ENCODE data around the gene CDH15.
"Not testable (repeated sequence)": the region's sequence is repeated elsewhere in the genome, so short reads cannot be mapped to it uniquely, and the experiment has no call there.

The CDH15 gene

GRCh38 chr16:89155851-89156739, 15.5 kb upstream of the CDH15 start:
- no peak for DNase-seq (ENCODE audit: low read depth in 2 of 3, low spot score in 1 of 3)

GRCh38 chr16:89156740-89157645, 14.6 kb upstream of the CDH15 start:
- DNase-seq (ENCODE audit: low read depth in 2 of 3, low spot score in 1 of 3), result no peak

GRCh38 chr16:89157778-89158177, 13.8 kb upstream of the CDH15 start:
- no peak for DNase-seq (ENCODE audit: low read depth in 2 of 3, low spot score in 1 of 3)

- DNase-seq (ENCODE audit: low read depth in 2 of 3, low spot score in 1 of 3), result no peak
Measured at GRCh38 chr16:89159066-89159849, 12.3 kb upstream of the CDH15 start.

- DNase-seq (ENCODE audit: low read depth in 2 of 3, low spot score in 1 of 3), result no peak
Measured at GRCh38 chr16:89159850-89160354, 11.6 kb upstream of the CDH15 start.

DNA sequence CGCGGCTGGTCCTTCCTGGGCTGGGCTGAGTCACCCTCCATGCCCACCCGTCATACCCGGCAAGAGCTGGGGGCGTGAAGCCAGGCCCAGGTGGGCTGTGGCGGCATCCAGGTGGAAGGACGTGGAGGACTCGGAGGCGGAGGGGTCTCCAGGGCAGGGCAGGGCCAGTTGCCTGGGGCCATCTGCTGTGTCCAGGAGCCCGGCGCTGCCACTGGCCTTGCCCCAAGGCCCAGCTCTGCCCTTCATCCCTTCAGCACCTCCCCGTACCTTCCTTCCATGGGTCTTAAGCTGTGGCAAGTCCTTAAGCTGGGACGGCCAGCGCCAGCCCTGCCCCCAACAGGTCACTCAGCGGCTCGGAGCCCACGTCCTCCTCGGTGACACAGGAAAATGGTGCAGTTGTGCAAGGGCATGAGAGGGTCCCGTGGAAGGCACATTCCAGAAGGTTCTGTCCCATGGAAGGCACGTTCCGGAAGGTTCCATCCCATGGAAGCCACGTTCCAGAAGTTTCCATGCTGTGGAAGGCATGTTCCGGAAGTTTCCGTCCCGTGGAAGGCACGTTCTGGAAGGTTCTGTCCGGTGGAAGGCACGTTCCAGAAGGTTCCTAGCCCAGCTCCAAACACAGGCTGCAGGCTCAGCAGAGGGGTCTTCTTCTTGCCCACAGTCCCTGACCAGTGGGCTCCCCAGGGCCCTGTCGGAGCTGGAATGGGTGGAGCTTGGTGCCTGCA, 10.4 kb upstream of the CDH15 start:
- no peak for DNase-seq (ENCODE audit: low read depth in 2 of 3, low spot score in 1 of 3)

DNA sequence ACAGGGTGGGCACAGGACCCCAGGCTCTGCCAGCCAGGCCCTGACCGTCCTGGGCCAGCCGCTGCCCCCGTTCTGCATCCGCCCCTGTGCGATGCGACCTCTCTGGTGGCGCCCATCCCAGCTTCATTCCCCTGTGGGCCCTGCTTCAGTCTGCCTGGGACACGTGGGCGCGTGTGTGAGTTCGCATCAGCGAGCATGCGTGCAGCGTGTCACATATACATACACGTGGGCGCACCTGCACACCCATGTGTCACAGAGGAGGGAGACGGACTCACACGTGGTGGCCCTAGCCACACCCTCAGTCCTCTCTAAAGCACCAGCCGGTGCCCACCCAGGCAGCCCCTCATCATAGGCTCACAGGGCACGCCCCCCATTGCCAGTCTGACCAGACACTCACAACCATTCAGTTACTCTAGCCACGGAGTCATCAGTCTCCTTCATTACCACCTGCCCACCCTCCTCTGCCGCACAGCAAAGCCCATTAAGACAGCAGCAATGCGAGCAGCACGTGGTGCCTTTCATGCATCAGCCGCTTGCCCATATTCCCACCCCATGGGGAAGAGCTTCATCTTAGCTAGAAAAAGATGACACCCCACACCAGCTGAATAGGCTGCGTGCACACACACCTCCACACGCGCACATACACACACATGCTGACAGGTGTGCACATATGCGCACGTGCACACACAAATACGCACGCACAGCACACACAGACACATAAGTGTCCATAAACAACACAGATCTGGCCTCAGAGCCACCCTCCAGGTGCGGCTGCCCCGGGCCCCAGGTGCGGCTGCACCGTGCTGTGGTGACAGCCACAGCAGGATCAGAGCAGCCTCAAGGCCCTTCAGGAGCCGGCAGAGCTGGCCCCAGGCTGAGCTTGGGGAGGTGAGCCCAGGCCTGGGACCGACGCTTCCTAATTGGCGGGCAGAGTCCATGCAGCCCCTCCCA, 9.5 kb upstream of the CDH15 start:
- no peak for DNase-seq (ENCODE audit: low read depth in 2 of 3, low spot score in 1 of 3)

- no peak for DNase-seq (ENCODE audit: low read depth in 2 of 3, low spot score in 1 of 3)
Measured at GRCh38 chr16:89163297-89163696, 8.3 kb upstream of the CDH15 start.

DNA sequence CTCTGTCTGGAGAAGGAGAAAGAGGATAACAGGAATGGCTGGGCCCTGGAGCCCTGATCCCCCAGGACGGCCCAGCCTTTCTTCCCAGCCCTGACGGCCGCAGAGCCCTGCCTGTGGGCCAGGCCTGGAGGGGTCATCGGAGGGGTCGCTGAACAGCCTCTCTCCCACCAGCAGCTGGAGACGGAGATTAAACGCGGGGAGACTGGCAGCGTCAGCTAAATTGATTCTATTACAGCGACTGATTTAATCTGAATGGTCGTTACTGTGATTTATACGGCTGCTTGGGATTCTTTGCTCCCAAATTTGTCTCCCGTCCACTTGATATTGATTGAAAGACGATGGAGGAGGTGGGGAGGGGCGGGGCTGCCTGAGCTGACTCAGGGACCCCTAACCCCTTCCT, 7.1 kb upstream of the CDH15 start:
- no peak for DNase-seq (ENCODE audit: low read depth in 2 of 3, low spot score in 1 of 3)

- DNase-seq (ENCODE audit: low read depth in 2 of 3, low spot score in 1 of 3), result no peak
Measured at GRCh38 chr16:89164847-89165680, 6.5 kb upstream of the CDH15 start.

DNA sequence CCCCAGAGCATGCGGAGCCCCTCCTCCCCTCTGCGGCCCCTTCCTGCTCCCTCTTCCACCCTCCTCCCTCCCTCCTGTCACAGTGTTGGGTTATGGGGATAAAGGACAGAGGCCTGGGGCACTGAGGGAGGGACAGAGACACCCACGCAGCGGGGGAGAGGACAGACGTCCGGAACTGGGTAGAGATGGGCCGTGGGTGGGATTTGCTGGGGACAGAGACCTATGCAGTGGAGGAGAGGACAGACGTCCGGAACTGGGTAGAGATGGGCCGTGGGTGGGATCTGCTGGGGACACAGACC, 5.9 kb upstream of the CDH15 start:
- not testable (repeated sequence) for DNase-seq (ENCODE audit: low read depth in 2 of 3, low spot score in 1 of 3)

- DNase-seq (ENCODE audit: low read depth in 2 of 3, low spot score in 1 of 3), result no peak
Measured at GRCh38 chr16:89166696-89167424, 4.7 kb upstream of the CDH15 start.

DNA sequence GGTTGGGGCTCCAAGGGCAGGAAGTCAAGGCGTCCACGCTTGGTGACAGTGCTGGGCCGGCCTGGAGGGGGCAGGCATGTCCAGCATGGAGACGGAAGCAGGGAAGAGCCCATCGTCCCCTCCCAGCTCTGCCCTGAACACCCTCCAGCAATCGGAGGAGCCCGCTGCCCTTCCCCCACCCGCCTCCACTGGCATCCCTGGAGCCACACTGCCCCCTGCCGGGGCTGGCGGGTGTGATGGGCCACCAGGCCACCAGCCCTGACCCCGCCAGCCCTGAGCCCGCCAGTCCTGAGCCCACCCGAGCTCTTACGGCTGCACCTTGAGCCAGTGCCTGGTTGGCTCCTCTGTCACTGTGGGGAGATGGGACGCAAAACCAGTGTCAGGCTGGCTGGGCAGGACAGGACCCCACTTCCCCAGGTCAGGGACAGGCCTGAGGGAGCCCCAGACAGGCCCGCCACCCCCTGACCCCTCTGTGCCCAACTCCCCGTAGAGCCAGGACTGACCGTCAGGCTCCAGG, 4.1 kb upstream of the CDH15 start:
- peak; percentile 69 to 94 (median 83) for DNase-seq (ENCODE audit: low read depth in 2 of 3, low spot score in 1 of 3)

DNA sequence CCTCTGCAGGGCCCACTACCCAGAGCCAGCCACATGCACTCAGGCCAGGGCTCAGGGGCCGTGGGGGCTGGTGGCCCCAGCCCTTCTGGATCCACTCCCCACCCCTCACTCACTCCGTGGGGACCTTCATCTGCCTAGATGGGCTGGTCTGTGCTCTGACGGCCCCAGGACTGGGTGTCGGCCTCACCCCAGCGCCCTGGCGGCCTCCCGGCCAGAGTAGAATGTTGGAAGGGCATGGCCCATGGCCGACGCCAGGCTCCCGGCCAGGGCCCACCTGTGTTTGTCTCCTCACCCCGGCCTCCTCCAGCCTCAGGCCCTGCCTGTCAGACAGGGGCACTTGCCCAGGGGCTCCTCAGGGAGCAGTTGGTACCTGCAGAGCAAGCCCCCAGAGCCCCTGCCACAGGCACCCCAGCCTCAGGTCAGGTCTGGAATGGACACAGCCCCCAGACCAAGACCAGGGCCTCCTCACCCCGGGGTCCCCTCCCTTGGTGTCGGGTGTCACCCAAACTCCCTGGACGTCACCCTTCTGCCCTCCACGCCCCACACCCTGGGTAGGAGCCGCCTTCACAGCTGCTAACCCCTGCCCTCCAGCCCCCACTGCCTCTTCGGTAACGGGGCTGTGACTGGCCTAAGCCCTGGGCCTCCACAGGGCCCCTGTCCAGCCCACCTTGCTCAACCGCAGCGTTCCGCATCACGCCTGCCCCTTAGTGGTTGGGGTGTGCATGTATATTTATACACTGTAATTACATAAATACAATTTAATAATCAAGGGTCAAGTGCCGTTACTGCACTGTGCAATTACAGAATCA, 3.0 kb upstream of the CDH15 start:
- DNase-seq (ENCODE audit: low read depth in 2 of 3, low spot score in 1 of 3), result no peak

DNA sequence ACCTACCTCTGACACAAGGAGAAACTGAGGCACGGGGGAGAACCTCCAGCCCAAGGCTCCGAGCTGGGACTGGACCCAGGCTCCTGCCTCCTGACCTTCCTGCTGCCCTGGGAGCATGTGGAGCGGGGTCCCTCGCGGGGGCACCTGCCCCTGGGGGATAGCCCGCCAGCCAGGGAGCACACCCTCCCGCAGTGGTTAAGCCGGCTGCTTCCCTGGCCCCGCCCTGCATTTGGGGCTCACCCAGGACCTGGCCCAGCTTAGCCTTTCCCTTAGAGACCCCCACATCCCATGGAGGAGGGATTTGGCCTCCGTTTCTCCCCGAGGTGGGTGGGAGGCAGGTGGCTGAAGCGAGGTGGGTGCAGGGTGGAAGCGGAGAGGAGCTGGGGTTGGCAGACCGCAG, 1.8 kb upstream of the CDH15 start:
- no peak for DNase-seq (ENCODE audit: low read depth in 2 of 3, low spot score in 1 of 3)

GRCh38 chr16:89170346-89171215, 967 bp upstream of the CDH15 start:
- no peak for DNase-seq (ENCODE audit: low read depth in 2 of 3, low spot score in 1 of 3)

All from stimulated activated CD4-positive, alpha-beta T cell treated with anti-CD3 and anti-CD28 coated beads, Interleukin-12 subunit alpha, Interleukin-12 subunit beta, amount 100 ng/mL, for 48 hours (primary cell).